NCI-H187 (cell line): ENCODE data around the gene SKA3.
"Not testable (repeated sequence)": the region's sequence is repeated elsewhere in the genome, so short reads cannot be mapped to it uniquely, and the experiment has no call there.

ENCODE experiments used
- DNase-seq, 2 experiments: peaks; one replicate each; lab custom pipeline; 2025; lab: John Stamatoyannopoulos, UW

SKA3 gene

DNA sequence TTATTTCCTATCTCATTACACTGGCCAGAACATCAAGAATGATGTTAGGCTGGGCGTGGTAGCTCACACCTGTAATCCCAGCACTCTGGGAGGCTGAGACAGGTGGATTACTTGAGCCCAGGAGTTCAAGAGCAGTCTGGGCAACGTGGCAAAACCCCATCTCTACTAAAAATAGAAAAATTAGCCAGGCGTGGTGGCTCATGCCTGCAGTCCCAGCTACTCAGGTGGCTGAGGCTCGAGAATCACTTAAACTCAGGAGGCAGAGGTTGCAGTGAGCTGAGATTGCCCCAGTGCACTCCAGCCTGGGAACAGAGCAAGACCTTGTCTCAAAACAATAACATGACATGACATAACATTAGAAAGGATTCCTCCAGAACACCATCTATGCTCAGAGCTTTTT is 10.7 kb downstream of the SKA3 start:
- not testable (repeated sequence) for DNase-seq

DNA sequence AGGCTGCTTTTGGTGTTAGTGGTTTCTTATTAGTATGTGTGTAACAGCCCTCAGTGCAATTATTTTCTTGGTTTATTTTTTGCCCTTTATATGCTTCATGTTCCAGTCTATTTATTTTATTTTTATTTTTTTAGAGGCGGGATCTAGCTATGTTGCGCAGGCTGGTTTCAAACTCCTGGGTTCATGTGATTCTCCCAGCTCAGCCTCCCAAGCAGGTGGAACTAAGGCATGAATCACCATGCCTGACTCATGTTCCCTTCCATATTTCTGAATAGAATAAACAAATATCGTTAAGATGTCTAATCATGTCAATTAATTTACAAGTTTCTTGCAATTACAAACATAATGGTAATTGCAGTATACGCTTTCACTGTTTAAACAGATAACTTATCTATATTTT is 11.7 kb downstream of the SKA3 start:
- DNase-seq, result no peak

DNA sequence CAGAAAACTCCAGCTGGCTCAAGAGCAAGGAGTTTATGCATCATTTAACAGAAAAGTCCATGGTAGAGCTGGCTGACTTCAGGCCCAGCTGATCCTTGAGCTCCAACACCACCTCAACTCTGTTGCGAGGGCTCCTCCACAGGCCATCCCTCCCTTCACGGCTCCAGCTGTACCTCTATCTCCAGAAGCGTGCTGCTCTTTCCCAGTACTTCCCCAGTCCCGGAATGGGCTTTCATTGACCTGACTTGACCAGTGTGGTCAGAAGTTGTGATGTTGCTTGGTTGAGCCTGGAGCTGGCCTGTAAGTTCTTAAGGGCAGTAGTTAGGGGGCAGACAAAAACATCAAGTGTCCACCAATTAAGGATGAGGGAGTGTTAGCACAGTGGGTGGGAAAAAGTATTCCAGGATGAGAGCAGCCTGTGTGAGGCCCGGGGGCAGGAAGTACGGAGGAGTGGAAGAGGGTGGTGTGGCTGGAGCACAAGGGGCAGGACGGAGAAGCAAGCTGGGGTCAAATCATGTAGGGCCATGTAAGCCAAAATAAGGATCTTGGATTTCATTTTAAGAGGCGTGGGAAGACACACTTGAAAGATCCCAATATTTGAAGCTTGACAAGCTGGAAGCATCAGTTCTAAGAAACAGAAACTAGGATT is 24.0 kb downstream of the SKA3 start:
- no peak for DNase-seq

DNA sequence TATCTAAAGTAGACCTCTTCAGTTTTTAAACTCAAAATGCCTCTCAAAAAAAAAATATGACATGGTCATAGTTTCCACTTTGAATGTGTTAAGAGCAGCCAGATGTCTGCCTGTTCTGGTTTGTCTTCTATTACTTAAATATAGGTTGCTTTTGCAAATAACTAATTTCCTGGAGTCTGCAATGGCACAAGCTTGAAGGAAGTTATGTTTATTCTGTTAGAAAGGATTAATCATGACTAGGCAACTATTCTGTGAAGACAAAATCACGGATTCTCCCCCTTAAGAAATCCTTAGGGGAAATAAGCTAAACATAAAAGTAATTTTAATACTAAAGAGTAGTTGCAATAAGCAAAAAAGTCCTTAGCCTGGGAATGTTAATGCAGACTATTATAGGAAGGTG is 26.3 kb downstream of the SKA3 start:
- no peak for DNase-seq

DNA sequence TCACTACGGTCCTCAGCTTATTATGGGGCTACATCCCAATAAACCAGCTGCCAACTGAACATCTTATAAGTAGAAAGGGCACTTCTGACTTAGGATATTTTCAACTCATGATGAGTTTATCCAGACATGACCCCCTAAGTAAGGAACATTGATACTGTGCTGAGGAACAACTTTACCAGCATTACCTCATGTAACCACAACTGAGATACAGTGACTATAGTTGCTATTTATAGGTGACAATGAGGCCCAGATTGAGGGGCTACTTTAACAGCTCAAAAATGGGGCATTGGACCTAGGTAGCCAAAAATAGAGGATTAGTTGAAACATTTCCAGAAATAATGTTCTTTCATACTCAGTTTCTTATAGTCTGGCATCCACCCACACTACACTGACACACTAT is 26.8 kb downstream of the SKA3 start:
- no peak for DNase-seq

DNA sequence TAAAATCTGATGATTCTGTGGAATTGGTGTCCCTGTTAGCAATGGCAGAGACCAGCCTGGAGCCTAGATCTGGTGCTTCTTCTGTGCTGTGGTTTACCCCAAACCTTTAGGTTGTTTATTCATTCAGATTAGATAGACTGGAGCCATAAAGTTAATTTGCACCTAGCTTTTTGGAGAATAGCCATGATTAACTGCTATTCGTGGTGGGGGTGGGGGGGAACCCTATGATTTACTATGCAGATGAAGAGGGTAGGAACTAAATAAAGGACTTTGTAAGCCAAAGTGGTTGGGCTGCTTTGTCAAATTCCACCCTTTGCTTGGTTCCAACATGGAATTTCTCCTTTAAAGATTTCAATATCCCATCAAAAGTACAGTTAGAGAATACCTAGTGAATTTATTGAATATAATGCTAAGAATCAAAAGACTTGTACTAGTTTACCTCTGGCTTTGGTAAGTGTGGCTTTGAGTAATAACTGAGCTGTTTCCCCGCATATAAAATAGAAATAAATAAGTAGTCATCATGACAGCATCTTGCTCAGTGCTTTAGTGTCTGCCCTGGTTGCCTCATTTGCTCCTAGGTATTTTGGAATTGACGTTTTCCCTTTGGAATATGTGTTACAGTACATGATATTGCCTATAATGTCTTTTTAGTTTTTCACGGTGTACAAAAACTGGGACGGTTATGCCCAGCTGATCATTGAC is 27.6 kb downstream of the SKA3 start:
- no peak for DNase-seq

DNA sequence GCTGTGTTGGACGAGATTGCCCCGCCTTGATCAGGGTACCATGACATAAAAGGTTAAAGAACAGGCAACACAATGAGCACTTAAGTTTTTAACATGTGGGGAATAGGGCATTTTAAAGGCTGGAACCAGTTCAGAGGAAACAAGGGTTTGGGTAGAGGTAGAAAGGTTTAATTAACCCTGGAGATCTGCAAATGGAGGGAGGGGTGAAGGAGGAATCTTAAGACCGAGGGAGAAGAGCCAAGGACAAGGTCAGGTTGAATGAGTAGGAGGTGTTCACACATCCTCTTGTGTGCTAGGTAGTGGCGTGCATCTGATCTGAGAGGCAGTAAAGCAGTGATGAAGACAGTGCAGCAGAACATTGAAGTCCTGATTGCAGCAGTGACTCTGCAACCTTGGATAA is 28.5 kb downstream of the SKA3 start:
- DNase-seq, result no peak

DNA sequence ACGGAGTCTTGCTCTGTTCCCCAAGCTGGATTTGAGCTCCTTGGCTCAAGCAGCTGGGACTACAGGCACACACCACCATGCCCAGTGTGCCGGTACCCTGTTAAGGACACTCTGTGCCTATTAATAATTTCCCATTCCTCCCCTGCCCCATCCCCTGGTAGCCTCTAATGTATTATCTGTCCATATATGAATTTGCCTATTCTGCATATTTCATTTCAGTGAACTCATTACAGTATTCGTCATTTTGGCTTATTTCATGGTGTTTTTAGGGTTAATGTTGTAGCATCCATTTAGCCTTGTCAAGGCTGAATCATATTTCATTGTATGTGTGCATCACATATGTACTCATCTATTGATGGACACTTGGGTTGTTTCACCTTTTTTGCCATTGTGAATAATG is 33.6 kb downstream of the SKA3 start:
- no peak for DNase-seq

DNA sequence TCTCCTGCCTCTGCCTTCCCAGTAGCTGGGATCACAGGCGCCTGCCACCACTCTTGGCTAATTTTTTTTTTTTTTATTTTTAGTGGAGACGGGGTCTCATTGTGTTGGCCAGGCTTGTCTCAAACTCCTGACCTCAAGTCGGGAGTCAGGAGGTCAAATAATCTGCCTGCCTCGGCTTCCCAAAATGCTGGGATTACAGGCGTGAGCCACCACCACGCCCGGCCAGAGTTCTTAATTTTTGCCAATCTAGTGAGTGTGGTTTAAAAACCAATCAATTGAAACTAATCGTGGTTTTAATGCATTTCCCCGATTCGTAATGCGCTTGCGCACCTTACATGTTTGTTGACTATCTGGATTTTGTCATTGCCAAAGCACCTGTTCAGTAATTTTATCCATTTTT is 37.0 kb downstream of the SKA3 start:
- DNase-seq, result no peak

DNA sequence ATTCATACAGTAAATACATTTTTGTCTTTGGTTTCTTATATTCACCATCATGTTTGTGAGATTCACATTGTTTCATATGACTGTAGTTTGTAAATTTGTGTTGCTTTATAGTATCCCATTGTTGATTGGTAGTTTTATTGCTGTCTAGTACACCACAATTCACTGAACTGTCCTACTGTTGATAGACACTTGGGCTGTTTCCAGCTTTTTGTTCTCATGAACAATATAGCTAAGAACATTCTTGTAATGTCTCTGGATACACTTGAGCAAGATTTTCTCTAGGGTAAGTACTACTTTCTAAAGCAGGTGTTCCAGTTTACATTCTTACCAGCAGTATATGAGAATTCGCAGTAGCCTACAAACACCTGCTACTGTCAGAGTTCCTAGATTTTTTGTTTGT is 37.8 kb downstream of the SKA3 start:
- DNase-seq, result no peak

DNA sequence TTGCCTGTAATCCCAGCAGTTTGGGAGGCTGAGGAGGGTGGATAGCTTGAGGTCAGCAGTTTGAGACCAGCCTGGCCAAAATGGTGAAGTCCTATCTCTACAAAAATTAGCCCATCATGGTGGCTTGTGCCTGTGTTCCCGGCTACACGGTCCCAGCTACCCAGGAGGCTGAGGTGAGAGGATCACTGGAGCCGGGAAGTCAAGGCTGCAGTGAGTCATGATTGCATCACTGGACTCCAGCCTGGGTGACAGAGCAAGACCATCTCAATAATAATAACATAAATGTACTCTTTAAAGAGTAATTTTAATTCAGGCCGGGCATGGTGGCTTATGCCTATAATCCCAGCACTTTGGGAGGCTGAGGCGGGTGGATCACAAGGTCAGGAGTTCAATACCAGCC is 38.7 kb downstream of the SKA3 start:
- DNase-seq, result no peak

DNA sequence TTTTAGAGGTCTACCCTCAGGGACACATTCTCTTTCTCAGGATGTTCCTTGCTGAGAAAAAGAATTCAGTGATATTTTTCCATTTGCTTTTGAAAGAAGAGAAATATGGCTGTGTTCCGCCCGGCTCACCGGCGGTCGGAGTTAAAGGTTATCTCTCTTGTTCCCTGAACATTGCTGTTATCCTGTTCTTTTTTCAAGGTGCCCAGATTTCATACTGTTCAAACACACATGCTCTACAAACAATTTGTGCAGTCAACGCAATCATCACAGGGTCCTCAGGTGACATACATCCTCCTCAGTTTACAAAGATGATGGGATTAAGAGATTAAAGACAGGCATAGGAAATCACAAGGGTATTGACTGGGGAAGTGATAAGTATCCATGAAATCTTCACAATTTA is 40.5 kb downstream of the SKA3 start:
- DNase-seq, result not testable (repeated sequence)

DNA sequence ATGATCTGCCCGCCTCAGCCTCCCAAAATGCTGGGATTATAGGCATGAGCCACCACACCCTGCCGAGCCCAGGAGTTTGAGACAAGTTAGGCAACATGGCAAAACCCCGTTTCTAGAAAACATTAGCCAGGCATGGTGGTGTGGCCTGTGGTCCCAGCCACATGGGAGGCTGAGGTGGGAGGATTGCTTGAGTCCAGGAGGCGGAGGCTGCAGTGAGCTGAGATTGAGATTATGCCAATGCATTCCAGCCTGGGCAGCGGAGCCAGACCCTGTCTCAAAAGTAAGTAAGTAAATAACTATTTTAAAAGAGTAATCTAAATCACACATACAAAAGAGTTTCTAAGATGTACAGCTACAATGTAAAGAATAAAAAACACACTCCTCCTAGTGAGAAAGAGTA is 41.9 kb downstream of the SKA3 start:
- DNase-seq, result no peak

DNA sequence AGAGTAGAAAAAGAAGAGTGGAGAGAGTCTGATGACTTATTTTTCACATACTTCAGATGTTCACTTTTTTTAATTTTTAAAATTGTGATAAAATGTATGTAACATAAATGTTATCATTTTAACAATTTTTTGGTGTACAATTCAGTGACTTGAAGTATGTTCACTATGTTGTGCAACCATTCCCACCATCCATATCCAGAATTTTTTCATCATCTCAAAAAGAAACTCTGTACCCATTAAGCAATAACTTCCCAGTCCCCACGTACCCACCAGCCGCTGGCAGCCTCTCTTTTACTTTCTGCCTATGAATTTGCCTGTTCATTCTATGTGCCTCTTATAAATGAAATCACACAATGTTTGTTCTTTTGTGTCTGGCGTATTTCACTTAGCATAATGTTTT is 43.3 kb downstream of the SKA3 start:
- no peak for DNase-seq

DNA sequence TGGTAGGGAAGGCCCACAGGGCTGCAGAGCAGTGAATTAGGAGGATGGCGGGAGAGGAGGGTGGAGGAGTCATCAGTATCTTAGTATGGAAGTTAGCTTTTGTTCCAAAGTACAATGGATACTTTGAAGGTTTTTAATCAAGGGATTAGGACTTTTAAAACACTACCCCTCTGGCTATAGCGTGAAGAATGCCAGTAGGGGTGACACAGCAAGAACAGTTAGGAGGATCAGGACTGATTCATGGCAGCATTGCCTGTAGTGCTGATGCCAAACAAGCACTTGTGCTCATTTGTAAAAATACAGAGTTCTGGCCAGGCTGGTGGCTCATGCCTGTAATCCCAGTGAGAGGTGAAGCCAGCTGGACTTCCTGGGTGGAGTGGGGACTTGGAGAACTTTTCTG is 46.2 kb downstream of the SKA3 start:
- DNase-seq, result no peak

DNA sequence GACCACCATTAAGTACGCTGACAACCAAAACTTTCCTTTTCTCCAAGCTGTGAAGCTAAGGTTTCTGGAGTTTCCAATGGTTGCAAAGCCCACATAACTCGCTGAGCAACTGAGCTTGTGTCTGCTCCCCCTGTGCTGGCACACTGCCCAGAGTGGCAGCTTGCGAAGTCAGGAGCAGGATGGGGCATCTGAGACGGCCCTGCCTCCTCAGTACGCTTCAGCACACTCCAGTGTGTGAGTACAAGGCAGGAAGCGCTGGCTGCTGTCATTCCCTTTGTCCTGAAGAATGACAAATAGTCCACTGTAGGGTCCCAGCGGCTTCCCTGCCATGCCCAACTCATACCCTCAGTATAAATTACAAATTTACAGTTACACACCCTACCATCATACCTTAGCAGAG is 51.5 kb downstream of the SKA3 start:
- peak; percentile 22 to 65 for DNase-seq

DNA sequence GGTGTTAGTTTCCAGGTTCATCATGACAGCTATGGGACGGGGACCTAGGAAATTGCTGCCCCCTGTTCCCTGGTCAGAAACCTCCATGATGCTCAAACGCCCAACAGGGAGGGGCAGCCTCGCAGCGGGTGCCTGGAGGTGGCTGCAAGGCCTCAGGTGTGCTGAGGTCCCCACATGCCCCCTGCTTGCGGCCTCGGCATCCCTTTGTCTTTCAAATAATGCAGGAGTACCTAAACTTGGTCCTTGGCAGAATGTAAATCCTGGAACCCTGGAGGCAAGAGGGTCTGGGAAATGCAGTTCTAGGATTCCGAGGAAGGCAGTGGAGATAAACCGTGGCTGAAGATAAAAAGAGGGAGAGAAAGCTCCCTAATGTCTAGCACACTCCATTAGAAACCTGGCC is 52.4 kb downstream of the SKA3 start:
- no peak for DNase-seq

DNA sequence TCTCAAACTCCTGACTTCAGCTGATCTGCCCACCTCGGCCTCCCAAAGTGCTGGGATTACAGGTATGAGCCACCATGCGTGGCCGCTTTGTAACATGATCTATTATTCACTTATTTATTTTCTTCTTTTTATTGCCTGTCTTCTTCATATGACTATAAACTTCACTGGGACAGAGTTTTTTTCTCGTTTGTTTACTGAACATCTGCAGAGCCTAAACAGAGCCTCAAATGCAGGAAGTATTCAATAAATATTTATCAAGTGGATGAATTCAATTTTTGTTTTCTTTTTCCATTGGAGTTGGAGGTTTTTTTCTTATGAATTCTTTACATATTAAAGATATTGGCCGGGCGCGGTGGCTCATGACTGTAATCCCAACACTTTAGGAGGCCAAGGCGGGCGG is 54.7 kb downstream of the SKA3 start:
- no peak for DNase-seq

DNA sequence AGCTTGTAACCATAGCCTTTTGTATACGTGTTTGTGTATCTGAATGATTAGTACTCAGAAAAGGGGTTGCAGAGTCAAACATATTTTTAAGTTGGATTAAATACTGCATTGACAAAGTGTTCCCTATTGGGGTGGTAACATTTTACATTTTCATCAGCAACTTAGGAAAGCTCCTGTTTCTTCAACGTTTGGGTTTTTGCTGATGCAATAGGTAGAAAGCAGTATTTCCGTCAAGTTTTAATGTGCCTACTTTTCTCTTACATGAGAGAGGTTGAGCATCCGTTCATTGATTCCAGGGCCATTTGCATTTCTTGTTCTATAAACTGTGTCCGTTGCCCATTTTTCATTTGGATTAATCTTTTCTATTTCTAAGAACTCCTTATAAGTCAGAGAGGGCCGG is 56.2 kb downstream of the SKA3 start:
- no peak for DNase-seq

DNA sequence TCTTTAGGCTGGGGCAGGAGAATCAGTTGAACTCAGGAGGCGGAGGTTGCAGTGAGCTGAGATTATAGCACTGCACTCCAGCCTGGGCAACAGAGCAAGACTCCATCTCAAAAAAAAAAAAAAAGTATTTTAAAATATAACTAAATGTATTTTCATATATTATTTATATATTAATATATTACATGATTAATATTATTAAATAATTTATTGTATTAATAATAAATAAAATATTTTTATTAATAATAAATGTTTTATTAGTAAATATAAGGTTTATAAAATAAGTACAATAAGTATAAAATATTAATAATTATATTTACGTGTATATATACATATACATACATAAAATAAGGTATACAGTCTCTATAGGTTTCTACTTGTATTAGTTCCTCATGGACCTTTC is 56.8 kb downstream of the SKA3 start:
- DNase-seq, result no peak

DNA sequence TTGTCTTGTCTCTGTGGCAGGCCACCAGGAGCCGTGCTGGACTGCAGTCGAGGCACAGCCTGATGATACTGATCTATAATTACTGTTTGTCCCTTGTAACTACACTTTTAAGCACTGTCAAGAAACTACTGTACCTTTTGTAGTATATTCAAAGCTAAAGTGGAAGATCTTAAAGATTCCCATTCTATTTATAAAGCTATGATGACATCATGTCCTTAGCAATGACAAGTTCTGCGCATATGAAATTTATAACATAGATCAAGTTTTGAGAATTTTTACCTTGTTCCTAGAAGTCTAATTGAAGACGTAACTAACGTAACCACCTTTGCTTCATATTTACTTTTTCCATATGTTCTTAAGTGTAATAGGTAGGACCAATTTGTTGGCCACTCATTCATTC is 58.2 kb downstream of the SKA3 start:
- no peak for DNase-seq

DNA sequence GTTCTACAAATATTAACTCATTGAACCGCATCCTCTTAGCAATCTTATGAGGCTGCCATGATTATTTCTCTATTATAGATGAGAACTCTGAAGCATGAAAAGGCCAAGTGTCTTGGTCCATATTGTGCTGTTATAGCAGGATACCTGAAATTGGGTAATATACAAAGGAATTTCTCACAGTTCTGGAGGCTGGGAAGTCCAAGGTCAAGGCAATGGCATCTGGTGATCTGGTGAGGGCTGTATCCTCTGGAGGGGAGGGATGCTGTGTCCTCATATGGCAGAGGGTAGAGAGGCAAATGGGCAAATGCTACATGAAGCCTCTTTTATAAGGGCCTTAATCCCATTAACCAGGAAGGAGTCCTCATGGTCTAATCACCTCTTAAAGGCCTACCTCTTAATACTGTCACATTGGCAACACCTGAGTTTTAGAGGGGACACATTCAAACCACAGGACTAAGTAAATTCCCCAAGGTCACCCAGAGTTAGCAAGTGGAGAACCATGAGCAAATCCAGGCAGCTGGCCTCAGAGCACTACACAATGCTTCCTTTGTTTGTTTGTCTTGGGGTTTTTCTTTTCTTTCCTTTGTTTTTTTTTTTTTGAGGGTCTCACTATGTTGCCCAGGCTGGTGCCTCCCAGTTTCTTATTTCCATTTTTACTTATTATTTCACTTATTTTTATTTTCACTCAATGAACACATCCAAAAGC is 59.1 kb downstream of the SKA3 start:
- DNase-seq, result no peak

DNA sequence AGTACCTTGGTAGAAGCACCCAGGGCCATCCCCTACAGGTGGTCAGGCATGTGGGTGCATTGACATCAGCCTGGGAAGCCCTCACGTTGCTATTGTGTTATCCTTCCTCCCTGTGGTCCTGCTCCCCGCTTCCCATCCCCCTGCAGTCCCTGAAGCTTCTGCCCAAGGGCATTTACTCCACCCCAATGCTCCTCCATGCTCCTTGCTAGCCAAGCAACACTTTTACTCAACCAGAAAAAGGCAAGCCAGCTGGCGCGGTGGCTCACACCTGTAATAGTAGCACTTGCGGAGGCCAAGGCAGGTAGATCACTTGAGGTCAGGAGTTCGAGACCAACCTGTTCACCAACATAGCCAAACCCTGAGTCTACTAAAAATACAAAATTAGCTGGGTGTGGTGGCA is 60.2 kb downstream of the SKA3 start:
- no peak for DNase-seq

DNA sequence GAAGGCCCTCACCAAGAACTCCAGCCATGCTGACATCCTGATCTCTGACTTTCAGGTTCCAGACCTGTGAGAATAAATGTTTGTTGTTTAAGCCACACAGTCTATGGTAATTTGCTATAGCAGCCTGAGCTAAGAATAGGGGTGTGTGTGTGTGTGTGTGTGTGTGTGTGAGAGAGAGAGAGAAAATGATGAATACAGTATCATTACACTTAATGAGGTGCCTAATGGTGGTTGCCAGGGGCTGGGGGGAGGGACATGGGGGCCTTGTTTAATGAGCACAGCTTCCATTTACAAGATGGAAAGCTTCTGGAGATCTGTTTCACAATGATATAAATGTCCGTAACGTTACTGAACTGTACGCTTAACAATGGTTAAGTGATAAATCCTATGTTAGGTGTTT is 61.1 kb downstream of the SKA3 start:
- no peak for DNase-seq
